Stimulated activated naive CD8-positive, alpha-beta T cell treated with anti-CD3 and anti-CD28 coated beads, Interleukin-15, amount 100 ng/mL, for 72 hours (primary cell): ENCODE data around the gene NCCRP1.

Source experiments
- ATAC-seq: fragments of 150-1000 bp; cut with Tn5 transposase; 2 replicates; pipeline ENCODE4 v1.10.0; 2021; ENCODE audit warnings: mild to moderate bottlenecking, moderate library complexity
- DNase-seq, 2 donors: peaks; one replicate each; pipeline ENCODE4 v3.0.0; 2021 to 2022
- H3K27ac Mint-ChIP-seq, 2 donors: one replicate each; pipeline ENCODE4 v1.8.0; 2022; ENCODE audit warnings: mild to moderate bottlenecking in 2 of 2, mixed read lengths in 2 of 2, moderate library complexity in 2 of 2
- H3K27me3 Mint-ChIP-seq: one replicate; pipeline ENCODE4 v1.8.0; 2022; ENCODE audit warnings: mixed read lengths
- H3K4me1 Mint-ChIP-seq: one replicate; pipeline ENCODE4 v1.8.0; 2022; ENCODE audit warnings: mild to moderate bottlenecking, mixed read lengths
- H3K4me3 Mint-ChIP-seq, 2 donors: one replicate each; pipeline ENCODE4 v1.8.0; 2022; ENCODE audit warnings: mild to moderate bottlenecking in 2 of 2, mixed read lengths in 2 of 2, moderate library complexity in 1 of 2
- H3K9me3 Mint-ChIP-seq, 2 donors: one replicate each; pipeline ENCODE4 v1.8.0; 2022; ENCODE audit warnings: mixed read lengths in 2 of 2

Gene NCCRP1

DNA sequence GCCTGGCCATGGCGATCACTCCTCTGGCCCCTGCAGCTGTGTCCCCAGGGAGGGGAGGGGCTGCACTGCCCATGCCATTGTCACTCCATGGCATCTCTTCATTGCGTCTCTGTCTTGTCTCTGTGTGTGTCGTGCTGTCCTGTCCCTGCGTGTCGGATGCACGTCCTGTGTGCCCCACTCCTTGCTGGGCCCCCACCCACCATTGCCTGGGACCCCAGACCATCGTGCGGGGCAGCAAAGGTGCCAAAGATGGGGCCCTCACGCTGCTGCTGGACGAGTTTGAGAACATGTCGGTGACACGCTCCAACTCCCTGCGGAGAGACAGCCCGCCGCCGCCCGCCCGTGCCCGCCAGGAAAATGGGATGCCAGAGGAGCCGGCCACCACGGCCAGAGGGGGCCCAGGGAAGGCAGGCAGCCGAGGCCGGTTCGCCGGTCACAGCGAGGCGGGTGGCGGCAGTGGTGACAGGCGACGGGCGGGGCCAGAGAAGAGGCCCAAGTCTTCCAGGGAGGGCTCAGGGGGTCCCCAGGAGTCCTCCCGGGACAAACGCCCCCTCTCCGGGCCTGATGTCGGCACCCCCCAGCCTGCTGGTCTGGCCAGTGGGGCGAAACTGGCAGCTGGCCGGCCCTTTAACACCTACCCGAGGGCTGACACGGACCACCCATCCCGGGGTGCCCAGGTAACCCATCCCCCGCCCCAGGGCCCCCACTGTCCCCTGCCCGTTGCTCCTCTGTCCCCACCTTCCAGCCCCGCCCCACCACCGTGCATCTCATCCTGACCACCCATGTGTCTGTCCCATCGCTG lies 23.9 kb upstream of the NCCRP1 start:
- H3K9me3 Mint-ChIP-seq = no peaks in the 10 kb centered on the region
- H3K4me3 Mint-ChIP-seq = no peak overlapping the region
- DNase-seq (no peak), ATAC-seq (no peak)
- no peak overlapping the region for H3K27ac Mint-ChIP-seq
- no peaks in the 10 kb centered on the region for H3K4me1 Mint-ChIP-seq
- no peaks in the 10 kb centered on the region for H3K27me3 Mint-ChIP-seq

DNA sequence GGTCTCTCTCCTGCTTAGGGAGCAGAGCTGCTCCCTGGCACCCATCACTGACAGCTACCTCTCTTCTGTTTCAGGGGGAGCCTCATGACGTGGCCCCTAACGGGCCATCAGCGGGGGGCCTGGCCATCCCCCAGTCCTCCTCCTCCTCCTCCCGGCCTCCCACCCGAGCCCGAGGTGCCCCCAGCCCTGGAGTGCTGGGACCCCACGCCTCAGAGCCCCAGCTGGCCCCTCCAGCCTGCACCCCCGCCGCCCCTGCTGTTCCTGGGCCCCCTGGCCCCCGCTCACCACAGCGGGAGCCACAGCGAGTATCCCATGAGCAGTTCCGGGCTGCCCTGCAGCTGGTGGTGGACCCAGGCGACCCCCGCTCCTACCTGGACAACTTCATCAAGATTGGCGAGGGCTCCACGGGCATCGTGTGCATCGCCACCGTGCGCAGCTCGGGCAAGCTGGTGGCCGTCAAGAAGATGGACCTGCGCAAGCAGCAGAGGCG lies 23.2 kb upstream of the NCCRP1 start:
- no peak overlapping the region for H3K4me3 Mint-ChIP-seq
- no peak overlapping the region for H3K27ac Mint-ChIP-seq
- H3K27me3 Mint-ChIP-seq = no peaks in the 10 kb centered on the region

DNA sequence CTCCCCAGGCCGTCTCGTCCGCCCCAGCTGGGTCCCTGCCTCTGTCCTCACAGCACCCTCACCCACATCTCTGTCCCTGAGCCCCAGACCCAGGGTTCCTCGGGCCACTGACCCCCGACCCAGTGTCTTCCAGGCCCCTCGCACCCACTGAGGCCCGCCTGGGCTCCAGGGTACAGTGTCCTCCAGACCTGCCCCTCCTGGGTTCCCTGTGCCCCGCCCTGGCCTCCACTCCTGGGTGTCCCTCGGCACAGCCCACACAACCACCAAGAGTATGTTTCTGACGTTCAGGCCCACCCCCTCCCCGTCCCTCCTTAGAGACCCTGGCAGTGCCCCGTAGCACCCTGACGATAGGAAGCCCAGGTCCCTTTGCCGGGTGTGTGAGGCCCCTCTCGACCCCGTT lies 22.6 kb upstream of the NCCRP1 start:
- Mint-ChIP-seq H3K4me3 (no peak overlapping the region), H3K27ac (no peak overlapping the region), H3K9me3 (no peaks in the 10 kb centered on the region), H3K27me3 (no peaks in the 10 kb centered on the region), H3K4me1 (no peaks in the 10 kb centered on the region)
- DNase-seq = no peak
- ATAC-seq = no peak

More for the DNA sequence above, 23.2 kb upstream of the NCCRP1 start:
- no peaks in the 10 kb centered on the region for H3K4me1 Mint-ChIP-seq
- no peaks in the 10 kb centered on the region for H3K9me3 Mint-ChIP-seq
- ATAC-seq (peak; percentile 13), DNase-seq (no peak)

DNA sequence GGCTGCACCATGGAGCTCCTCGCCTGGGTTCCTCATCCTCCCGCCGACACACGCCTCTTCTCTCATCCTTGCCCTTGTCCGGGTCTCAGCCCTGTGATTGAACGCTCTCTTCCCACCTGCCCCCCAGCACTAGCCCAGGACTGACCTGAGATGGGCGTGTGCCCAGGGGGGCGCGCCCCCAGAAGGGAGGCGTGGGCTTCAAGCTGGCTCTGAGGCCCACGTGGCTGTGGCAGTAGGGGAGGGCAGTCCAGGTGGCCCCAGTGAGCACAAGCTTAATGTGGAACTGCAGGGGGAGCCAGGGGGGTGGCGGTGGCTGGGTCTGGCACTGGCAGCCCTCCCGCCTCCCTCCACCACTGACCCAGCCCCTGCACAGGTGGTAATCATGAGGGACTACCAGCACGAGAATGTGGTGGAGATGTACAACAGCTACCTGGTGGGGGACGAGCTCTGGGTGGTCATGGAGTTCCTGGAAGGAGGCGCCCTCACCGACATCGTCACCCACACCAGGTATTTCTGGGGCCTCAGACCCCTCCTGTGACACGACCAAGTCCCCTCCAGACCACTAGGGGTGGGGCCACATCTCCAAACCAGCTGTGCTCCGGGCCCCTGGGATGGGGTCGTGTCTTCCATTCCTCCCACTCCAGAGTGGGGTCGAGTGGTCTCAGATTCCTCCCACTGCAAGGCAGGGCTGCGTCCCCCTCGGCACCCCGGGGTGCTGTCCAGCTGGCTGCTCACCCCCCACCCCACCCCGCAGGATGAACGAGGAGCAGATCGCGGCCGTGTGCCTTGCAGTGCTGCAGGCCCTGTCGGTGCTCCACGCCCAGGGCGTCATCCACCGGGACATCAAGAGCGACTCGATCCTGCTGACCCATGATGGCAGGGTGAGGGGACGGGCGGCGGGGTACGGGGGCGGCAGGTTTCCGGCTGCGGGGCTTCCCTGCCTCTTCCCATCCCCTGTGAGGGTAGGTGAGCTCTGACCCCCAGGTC lies 21.9 kb upstream of the NCCRP1 start:
- Mint-ChIP-seq H3K4me1 (no peaks in the 10 kb centered on the region), H3K27me3 (no peaks in the 10 kb centered on the region), H3K4me3 (no peak overlapping the region), H3K9me3 (no peaks in the 10 kb centered on the region), H3K27ac (no peak overlapping the region)
- ATAC-seq (no peak), DNase-seq (no peak)

DNA sequence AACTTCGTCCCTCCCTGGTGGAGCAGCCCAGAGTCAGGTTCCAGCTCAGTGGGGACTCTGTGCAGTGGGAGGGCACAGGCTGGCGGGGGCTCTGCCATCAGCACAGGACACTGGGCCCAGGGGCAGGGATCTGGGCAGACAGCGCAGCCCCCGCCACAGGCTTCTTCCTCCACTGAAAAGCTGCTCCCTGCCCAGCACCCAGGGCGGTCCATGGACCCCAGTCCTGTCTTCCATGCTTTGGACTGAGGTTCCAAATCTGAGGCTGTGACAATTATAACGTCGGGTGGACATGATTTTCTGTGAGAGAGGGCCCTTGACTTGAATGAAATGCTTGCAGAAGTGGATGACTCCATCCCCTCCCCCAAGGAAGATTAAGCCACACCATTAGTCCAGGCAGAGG lies 21.2 kb upstream of the NCCRP1 start:
- no peak for DNase-seq
- Mint-ChIP-seq H3K4me1 (no peaks in the 10 kb centered on the region), H3K4me3 (no peak overlapping the region), H3K9me3 (no peaks in the 10 kb centered on the region), H3K27me3 (no peaks in the 10 kb centered on the region), H3K27ac (no peak overlapping the region)
- no peak for ATAC-seq

GRCh38 chr19:39177110-39177699 lies 19.6 kb upstream of the NCCRP1 start:
- H3K4me1 Mint-ChIP-seq = no peaks in the 10 kb centered on the region
- no peaks in the 10 kb centered on the region for H3K27me3 Mint-ChIP-seq
- ATAC-seq (no peak), DNase-seq (no peak)
- no peak overlapping the region for H3K4me3 Mint-ChIP-seq
- no peak overlapping the region for H3K27ac Mint-ChIP-seq
- no peaks in the 10 kb centered on the region for H3K9me3 Mint-ChIP-seq

- H3K4me3 Mint-ChIP-seq = no peak overlapping the region
- ATAC-seq (peak; percentile 4), DNase-seq (no peak)
- H3K27ac Mint-ChIP-seq = no peak overlapping the region
- no peaks in the 10 kb centered on the region for H3K4me1 Mint-ChIP-seq
- no peaks in the 10 kb centered on the region for H3K9me3 Mint-ChIP-seq
- no peaks in the 10 kb centered on the region for H3K27me3 Mint-ChIP-seq
Observed at GRCh38 chr19:39177736-39178135, 19.0 kb upstream of the NCCRP1 start.

DNA sequence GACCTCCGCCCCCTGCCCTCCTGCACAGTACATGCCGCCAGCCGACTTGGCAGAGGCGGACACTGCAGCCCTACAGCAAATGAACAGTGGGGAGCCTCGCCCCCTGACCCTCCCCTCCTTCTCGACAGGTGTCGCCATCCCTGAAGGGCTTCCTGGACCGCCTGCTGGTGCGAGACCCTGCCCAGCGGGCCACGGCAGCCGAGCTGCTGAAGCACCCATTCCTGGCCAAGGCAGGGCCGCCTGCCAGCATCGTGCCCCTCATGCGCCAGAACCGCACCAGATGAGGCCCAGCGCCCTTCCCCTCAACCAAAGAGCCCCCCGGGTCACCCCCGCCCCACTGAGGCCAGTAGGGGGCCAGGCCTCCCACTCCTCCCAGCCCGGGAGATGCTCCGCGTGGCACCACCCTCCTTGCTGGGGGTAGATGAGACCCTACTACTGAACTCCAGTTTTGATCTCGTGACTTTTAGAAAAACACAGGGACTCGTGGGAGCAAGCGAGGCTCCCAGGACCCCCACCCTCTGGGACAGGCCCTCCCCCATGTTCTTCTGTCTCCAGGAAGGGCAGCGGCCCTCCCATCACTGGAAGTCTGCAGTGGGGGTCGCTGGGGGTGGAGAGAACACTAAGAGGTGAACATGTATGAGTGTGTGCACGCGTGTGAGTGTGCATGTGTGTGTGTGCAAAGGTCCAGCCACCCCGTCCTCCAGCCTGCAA lies 18.3 kb upstream of the NCCRP1 start:
- no peaks in the 10 kb centered on the region for H3K4me1 Mint-ChIP-seq
- no peak overlapping the region for H3K27ac Mint-ChIP-seq
- no peak for DNase-seq
- no peak for ATAC-seq
- H3K4me3 Mint-ChIP-seq = no peak overlapping the region
- no peaks in the 10 kb centered on the region for H3K27me3 Mint-ChIP-seq
- H3K9me3 Mint-ChIP-seq = no peaks in the 10 kb centered on the region

GRCh38 chr19:39179754-39180153 lies 17.0 kb upstream of the NCCRP1 start:
- no peak for ATAC-seq
- no peaks in the 10 kb centered on the region for H3K4me1 Mint-ChIP-seq
- H3K9me3 Mint-ChIP-seq = no peaks in the 10 kb centered on the region
- H3K27ac Mint-ChIP-seq = peak overlapping the region in 1 of 2 donors; percentile 59
- H3K27me3 Mint-ChIP-seq = no peaks in the 10 kb centered on the region
- DNase-seq = no peak
- H3K4me3 Mint-ChIP-seq = no peak overlapping the region

DNA sequence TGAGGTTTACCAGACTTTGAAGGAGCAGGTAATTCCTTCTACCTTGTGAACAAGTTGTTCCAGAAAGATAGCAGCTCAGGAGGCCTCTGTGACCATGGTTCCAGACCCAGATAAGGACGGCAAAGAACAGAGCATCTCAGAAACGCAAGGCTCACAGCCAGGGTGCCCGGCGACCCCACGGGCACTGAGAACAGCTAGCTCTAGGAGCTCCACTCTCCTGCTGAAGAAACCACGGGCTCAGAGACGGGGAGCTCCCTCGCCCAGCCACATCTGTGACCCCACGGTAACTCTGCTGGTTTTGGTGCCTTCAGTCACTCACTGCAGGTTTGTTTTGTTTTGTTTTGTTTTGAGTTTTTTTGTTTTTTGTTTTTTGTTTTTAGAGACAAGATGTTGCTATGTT lies 16.0 kb upstream of the NCCRP1 start:
- no peaks in the 10 kb centered on the region for H3K4me1 Mint-ChIP-seq
- no peak overlapping the region for H3K27ac Mint-ChIP-seq
- DNase-seq = no peak
- H3K4me3 Mint-ChIP-seq = no peak overlapping the region
- H3K9me3 Mint-ChIP-seq = no peaks in the 10 kb centered on the region
- H3K27me3 Mint-ChIP-seq = no peaks in the 10 kb centered on the region
- ATAC-seq = no peak

DNA sequence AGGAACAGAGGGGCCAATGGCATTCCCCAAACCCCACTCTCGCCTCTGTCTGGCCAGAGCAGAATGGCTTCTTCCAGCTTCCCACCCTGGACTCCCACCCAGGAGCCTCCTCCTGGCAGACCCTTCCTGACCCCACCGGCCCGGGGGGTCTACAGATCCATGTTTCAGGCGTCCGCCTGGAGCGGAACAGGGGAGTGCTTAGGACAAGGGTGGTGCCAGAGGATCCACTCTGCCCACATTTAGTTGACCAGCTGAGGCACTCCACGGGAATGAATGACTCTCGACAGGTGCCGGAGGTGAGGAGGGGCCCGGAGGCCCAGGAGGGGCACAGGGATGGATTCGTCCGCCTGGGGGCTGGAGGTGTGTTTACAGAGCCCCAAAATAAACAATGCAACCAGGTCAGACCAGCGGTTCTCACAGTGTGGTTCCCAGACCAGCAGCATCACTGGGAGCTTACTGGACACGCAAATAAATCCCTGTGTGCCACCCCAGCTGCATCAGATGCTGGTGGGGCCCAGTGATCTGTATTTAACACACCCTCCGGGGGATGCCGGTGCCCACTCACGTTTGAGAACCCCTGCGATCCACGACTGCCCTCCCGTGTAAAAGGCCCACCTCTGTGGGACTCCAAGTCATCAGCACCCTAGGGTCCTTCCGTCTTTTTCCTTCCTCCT lies 15.1 kb upstream of the NCCRP1 start:
- DNase-seq (no peak), ATAC-seq (no peak)
- Mint-ChIP-seq H3K4me1 (no peaks in the 10 kb centered on the region), H3K27ac (peak overlapping the region in 1 of 2 donors; percentile 42), H3K9me3 (no peaks in the 10 kb centered on the region), H3K27me3 (no peaks in the 10 kb centered on the region), H3K4me3 (no peak overlapping the region)

DNA sequence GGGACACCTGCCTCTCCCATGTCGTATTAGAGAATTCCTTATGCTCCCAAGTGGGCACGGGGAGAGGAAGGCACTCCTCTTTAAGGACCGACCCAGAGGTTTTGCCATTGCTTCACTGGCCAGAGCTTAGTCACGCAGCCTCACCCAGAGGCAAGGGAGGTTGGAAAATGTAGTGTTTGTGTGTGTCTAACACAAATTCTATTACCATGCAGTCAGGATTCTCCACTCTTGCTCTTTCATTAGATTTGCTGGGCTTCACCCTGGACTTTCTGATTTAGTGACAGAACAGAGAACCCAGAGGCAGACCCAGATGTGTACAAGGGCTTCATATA lies 14.6 kb upstream of the NCCRP1 start:
- Mint-ChIP-seq H3K9me3 (no peaks in the 10 kb centered on the region), H3K27ac (no peak overlapping the region), H3K4me1 (no peaks in the 10 kb centered on the region), H3K27me3 (no peaks in the 10 kb centered on the region), H3K4me3 (no peak overlapping the region)
- ATAC-seq = no peak
- DNase-seq = no peak

- Mint-ChIP-seq H3K27me3 (peaks cover 9% of the 10 kb centered on the region), H3K9me3 (no peaks in the 10 kb centered on the region)
- ATAC-seq = no peak
Observed at GRCh38 chr19:39183104-39183503, 13.7 kb upstream of the NCCRP1 start.

DNA sequence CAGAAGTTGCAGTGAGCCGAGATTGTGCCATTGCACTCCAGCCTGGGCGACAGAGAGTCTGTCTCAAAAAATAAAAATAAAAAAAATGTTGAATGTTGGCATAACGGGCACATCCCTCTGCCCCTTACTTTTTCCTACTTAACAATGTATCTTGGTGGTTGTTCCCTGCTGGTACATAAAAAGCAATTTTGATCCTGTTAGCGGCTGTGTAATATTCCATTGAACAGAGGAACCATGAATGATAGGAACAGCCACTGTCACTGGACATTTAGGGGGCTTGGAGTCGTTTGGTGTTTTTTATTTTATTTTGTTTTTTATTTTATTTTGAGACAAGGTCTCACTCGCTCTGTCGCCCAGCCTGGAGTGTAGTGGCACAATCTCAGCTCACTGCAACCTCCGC lies 10.4 kb upstream of the NCCRP1 start:
- Mint-ChIP-seq H3K9me3 (no peaks in the 10 kb centered on the region), H3K4me1 (no peaks in the 10 kb centered on the region), H3K27me3 (peaks cover 22% of the 10 kb centered on the region), H3K27ac (no peak overlapping the region), H3K4me3 (no peak overlapping the region)
- no peak for ATAC-seq
- no peak for DNase-seq

More at GRCh38 chr19:39183104-39183503, 13.7 kb upstream of the NCCRP1 start:
- H3K4me1 Mint-ChIP-seq = no peaks in the 10 kb centered on the region
- no peak overlapping the region for H3K4me3 Mint-ChIP-seq
- no peak overlapping the region for H3K27ac Mint-ChIP-seq
- no peak for DNase-seq

GRCh38 chr19:39187552-39187943 lies 9.2 kb upstream of the NCCRP1 start:
- Mint-ChIP-seq H3K4me1 (no peaks in the 10 kb centered on the region), H3K4me3 (no peak overlapping the region), H3K9me3 (no peaks in the 10 kb centered on the region), H3K27me3 (peaks cover 30% of the 10 kb centered on the region), H3K27ac (no peak overlapping the region)
- DNase-seq (no peak), ATAC-seq (no peak)
